ENCODE data around the gene CCRL2. TPM values are rescaled to one million over a fixed set of nuclear protein-coding genes. Genes with fewer than 3 reads are reported as not detected.

The CCRL2 gene
- total RNA-seq, 1 experiment from 2014 or later, result 0.97 TPM

Other genes starting within 250 kb of the CCRL2 start
- 0.87 and 1.3 TPM in 2 replicates for gene CCR1, start 198.9 kb upstream of the CCRL2 start, total RNA-seq (2014; rRNA removed; shearing (Covaris generic))
- gene CCR3, start 164.8 kb upstream of the CCRL2 start, total RNA-seq (2014; rRNA removed; shearing (Covaris generic)), result 0.29 and 0.66 TPM in 2 replicates
- gene CCR2, start 53.1 kb upstream of the CCRL2 start, total RNA-seq (2014; rRNA removed; shearing (Covaris generic)), result not detected in 2 replicates
- not detected in 2 replicates for gene CCR5, start 36.3 kb upstream of the CCRL2 start, total RNA-seq (2014; rRNA removed; shearing (Covaris generic))
- 0.08 TPM in 1 of 2 replicates, not detected in the other for gene LTF, start 57.6 kb downstream of the CCRL2 start, total RNA-seq (2014; rRNA removed; shearing (Covaris generic))
- gene RTP3, start 90.7 kb downstream of the CCRL2 start, total RNA-seq (2014; rRNA removed; shearing (Covaris generic)), result not detected in 2 replicates
- 0.61 and 2.8 TPM in 2 replicates for gene LRRC2, start 159.0 kb downstream of the CCRL2 start, total RNA-seq (2014; rRNA removed; shearing (Covaris generic))
- not detected in 2 replicates for gene FAM240A, start 205.3 kb downstream of the CCRL2 start, total RNA-seq (2014; rRNA removed; shearing (Covaris generic))